ENCODE measurements around the gene CIT.

The CIT gene

GRCh38 chr12:119808441-119808840 lies 68.7 kb downstream of the CIT start:
- no peak for TF ChIP-seq CTCF (IDR thresholded peaks at IDR 0.05; ENCODE audit: borderline replicate concordance, insufficient read depth, low read depth, low read length)
- no peak overlapping the region for H3K4me3 ChIP-seq (ENCODE audit: low read depth, low read length)

- no peak overlapping the region for H3K4me3 ChIP-seq (ENCODE audit: low read depth, low read length)
- no peak for TF ChIP-seq CTCF (IDR thresholded peaks at IDR 0.05; ENCODE audit: borderline replicate concordance, insufficient read depth, low read depth, low read length)
Measured at GRCh38 chr12:119807380-119807779, 69.7 kb downstream of the CIT start.

GRCh38 chr12:119804011-119804641 lies 73.0 kb downstream of the CIT start:
- no peak for TF ChIP-seq CTCF (IDR thresholded peaks at IDR 0.05; ENCODE audit: borderline replicate concordance, insufficient read depth, low read depth, low read length)
- no peak overlapping the region for H3K4me3 ChIP-seq (ENCODE audit: low read depth, low read length)

- no peak for TF ChIP-seq CTCF (IDR thresholded peaks at IDR 0.05; ENCODE audit: borderline replicate concordance, insufficient read depth, low read depth, low read length)
- H3K4me3 ChIP-seq (ENCODE audit: low read depth, low read length) = no peak overlapping the region
Measured at GRCh38 chr12:119803381-119803791, 73.7 kb downstream of the CIT start.

- H3K4me3 ChIP-seq (ENCODE audit: low read depth, low read length) = no peak overlapping the region
- no peak for TF ChIP-seq CTCF (IDR thresholded peaks at IDR 0.05; ENCODE audit: borderline replicate concordance, insufficient read depth, low read depth, low read length)
Measured at GRCh38 chr12:119802472-119802871, 74.6 kb downstream of the CIT start.

GRCh38 chr12:119797090-119797489 lies 80.0 kb downstream of the CIT start:
- TF ChIP-seq CTCF (IDR thresholded peaks at IDR 0.05; ENCODE audit: borderline replicate concordance, insufficient read depth, low read depth, low read length) = no peak
- no peak overlapping the region for H3K4me3 ChIP-seq (ENCODE audit: low read depth, low read length)

GRCh38 chr12:119796292-119796691 lies 80.8 kb downstream of the CIT start:
- TF ChIP-seq CTCF (IDR thresholded peaks at IDR 0.05; ENCODE audit: borderline replicate concordance, insufficient read depth, low read depth, low read length) = no peak
- H3K4me3 ChIP-seq (ENCODE audit: low read depth, low read length) = no peak overlapping the region

Data from GM12875 (cell line).